HepG2 (cell line): ENCODE data around the gene DRG1.

ENCODE experiments used
- CBFB ChIP-seq: sonication (generic); formaldehyde crosslinking; IDR thresholded peaks from 2 replicates; pipeline ENCODE4 v1.4.0; 2020; ENCODE audit warnings: missing genetic modification reagents
- EP300 ChIP-seq, 3 experiments: sonication (generic) in 1 of 3; formaldehyde crosslinking in 1 of 3; IDR thresholded peaks; 2 replicates each; pipeline versions ENCODE4 v1.5.1 to v1.6.1; 2011 to 2020; ENCODE audit warnings: low read depth in 2 of 3, low read length in 2 of 3, borderline replicate concordance in 1 of 3, improper control_type of control experiment in 1 of 3, mild to moderate bottlenecking in 1 of 3, missing genetic modification reagents in 1 of 3, moderate library complexity in 1 of 3
- SP1 ChIP-seq, 2 experiments: fragments of 450-650 bp in 1 of 2; sonication (generic) in 1 of 2; formaldehyde crosslinking in 1 of 2; IDR thresholded peaks; 2 replicates each; pipeline versions ENCODE4 v1.4.0 to v1.6.1; 2016 to 2020; ENCODE audit warnings: missing genetic modification reagents in 1 of 2
- ZNF550 ChIP-seq: sonication (generic); formaldehyde crosslinking; IDR thresholded peaks from 2 replicates; pipeline ENCODE4 v1.4.0; 2020; ENCODE audit warnings: mild to moderate bottlenecking, missing genetic modification reagents, borderline replicate concordance
- TF ChIP-seq, protein P1 (sequence below), 2 experiments: IDR thresholded peaks; 2 replicates each; pipeline ENCODE4 v1.6.1; 2011 to 2012; ENCODE audit warnings: low read length in 2 of 2, borderline replicate concordance in 1 of 2, low read depth in 1 of 2, mild to moderate bottlenecking in 1 of 2, moderate library complexity in 1 of 2
- TF ChIP-seq, protein P2 (sequence below): sonication (generic); formaldehyde crosslinking; IDR thresholded peaks from 2 replicates; pipeline ENCODE4 v1.4.0; 2020; ENCODE audit warnings: missing genetic modification reagents

DNA sequence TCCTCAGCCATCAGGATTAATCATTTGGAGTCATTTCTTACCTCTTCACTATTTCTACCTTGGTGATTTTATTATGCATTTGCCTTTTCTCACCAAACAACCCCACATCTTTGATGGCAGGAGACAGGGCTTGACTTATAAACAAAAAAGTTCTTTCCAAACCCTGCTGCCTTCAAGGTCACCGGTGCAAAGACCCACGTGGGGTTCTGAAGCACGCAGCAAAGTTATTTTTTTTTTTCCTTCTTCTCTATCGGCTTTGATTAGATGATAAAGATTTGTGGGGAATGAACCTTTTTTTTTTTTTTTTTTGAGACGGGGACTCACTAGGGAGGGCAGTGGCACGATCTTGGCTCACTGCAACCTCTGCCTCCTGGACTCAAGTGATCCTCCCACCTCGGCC is 44.1 kb downstream of the DRG1 start:
- TF ChIP-seq EP300 (IDR thresholded peaks at IDR 0.05; ENCODE audit: low read depth in 2 of 2, low read length in 2 of 2) (no peak), EP300 (CRISPR knock-in tag; IDR thresholded peaks at IDR 0.05; ENCODE audit: borderline replicate concordance) (no peak), SP1 (IDR thresholded peaks at IDR 0.05) (no peak), SP1 (CRISPR knock-in tag; IDR thresholded peaks at IDR 0.05) (no peak), CBFB (CRISPR knock-in tag) (no peak), ZNF550 (CRISPR knock-in tag) (no peak)
- TF ChIP-seq, protein P1, sequence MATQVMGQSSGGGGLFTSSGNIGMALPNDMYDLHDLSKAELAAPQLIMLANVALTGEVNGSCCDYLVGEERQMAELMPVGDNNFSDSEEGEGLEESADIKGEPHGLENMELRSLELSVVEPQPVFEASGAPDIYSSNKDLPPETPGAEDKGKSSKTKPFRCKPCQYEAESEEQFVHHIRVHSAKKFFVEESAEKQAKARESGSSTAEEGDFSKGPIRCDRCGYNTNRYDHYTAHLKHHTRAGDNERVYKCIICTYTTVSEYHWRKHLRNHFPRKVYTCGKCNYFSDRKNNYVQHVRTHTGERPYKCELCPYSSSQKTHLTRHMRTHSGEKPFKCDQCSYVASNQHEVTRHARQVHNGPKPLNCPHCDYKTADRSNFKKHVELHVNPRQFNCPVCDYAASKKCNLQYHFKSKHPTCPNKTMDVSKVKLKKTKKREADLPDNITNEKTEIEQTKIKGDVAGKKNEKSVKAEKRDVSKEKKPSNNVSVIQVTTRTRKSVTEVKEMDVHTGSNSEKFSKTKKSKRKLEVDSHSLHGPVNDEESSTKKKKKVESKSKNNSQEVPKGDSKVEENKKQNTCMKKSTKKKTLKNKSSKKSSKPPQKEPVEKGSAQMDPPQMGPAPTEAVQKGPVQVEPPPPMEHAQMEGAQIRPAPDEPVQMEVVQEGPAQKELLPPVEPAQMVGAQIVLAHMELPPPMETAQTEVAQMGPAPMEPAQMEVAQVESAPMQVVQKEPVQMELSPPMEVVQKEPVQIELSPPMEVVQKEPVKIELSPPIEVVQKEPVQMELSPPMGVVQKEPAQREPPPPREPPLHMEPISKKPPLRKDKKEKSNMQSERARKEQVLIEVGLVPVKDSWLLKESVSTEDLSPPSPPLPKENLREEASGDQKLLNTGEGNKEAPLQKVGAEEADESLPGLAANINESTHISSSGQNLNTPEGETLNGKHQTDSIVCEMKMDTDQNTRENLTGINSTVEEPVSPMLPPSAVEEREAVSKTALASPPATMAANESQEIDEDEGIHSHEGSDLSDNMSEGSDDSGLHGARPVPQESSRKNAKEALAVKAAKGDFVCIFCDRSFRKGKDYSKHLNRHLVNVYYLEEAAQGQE (IDR thresholded peaks at IDR 0.05; ENCODE audit: borderline replicate concordance in 1 of 2, low read depth in 1 of 2, low read length in 2 of 2) = no peak
- TF ChIP-seq, protein P2, sequence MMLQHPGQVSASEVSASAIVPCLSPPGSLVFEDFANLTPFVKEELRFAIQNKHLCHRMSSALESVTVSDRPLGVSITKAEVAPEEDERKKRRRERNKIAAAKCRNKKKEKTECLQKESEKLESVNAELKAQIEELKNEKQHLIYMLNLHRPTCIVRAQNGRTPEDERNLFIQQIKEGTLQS (CRISPR knock-in tag) = no peak
